Mucosa of descending colon (tissue), 3 donors: ENCODE data around the gene IMPG2. TPM values are rescaled to one million over a fixed set of nuclear protein-coding genes. Genes with fewer than 3 reads are reported as not detected.

Experiments used
- ATAC-seq: fragments of 200-7000 bp; cut with Tn5 transposase; one replicate; pipeline ENCODE4 v1.9.1; 2020; ENCODE audit warnings: mild to moderate bottlenecking, moderate library complexity
- DNase-seq, 3 donors: peaks; one replicate each; pipeline ENCODE4 v3.0.0-alpha.2; 2020
- H3K36me3 ChIP-seq: fragments of 200-600 bp; one replicate; pipeline ENCODE4 v1.8.0; 2021; ENCODE audit warnings: low read depth, mild to moderate bottlenecking
- H3K4me1 ChIP-seq: fragments of 200-600 bp; one replicate; pipeline ENCODE4 v1.8.0; 2021; ENCODE audit warnings: low read depth, mild to moderate bottlenecking
- H3K4me3 ChIP-seq: fragments of 200-600 bp; one replicate; pipeline ENCODE4 v1.8.0; 2021; ENCODE audit warnings: mild to moderate bottlenecking
- H3K9me3 ChIP-seq: fragments of 200-600 bp; one replicate; pipeline ENCODE4 v1.8.0; 2021; ENCODE audit warnings: mild to moderate bottlenecking
- CTCF ChIP-seq: fragments of 200-600 bp; IDR thresholded peaks from one replicate; pipeline ENCODE4 v1.8.0; 2022; ENCODE audit warnings: antibody characterized with exemption, mild to moderate bottlenecking
- intact Hi-C, 2 donors: fragments of 100-400 bp; cut with DNase I in 1 of 2; cut with micrococcal nuclease in 1 of 2; formaldehyde crosslinking; loops; one replicate each; pipeline versions ENCODE4 v1.11.0 to v1.11.1; 2022; cut with DNase I, micrococcal nuclease
- total RNA-seq, 3 donors: library from RNA; stranded (reverse); fragmentation: NEBNext Ultra II Directional in 2 of 3; extraction: Animal tissue kit (Norgen Biotek cat#: 25700) in 2 of 3; gene quantifications; one replicate each; pipeline versions ENCODE4 v1.2.1 to v1.2.4, GENCODE V29; 2021 to 2023
- donor health status: DM: no; HTN: no; CAD: no; lungs with moderate emphysema.
- donor health status: DM: no; HTN: no; CAD: no.
- donor health status: DM: no; HTN: yes; CAD: no.

The IMPG2 gene
- total RNA-seq, 3 donors from 2014 or later = 0.09 to 0.22 (median 0.12) TPM

GRCh38 chr3:101329016-101329673 lies 8.8 kb upstream of the IMPG2 start:
- no peak overlapping the region for H3K4me3 ChIP-seq
- TF ChIP-seq CTCF = no peak
- ATAC-seq = no peak
- H3K9me3 ChIP-seq = no peaks in the 10 kb centered on the region
- no peaks in the 10 kb centered on the region for H3K4me1 ChIP-seq
- no peaks in the 10 kb centered on the region for H3K36me3 ChIP-seq
- intact Hi-C loops = no loop called here
- DNase-seq = no peak

DNA sequence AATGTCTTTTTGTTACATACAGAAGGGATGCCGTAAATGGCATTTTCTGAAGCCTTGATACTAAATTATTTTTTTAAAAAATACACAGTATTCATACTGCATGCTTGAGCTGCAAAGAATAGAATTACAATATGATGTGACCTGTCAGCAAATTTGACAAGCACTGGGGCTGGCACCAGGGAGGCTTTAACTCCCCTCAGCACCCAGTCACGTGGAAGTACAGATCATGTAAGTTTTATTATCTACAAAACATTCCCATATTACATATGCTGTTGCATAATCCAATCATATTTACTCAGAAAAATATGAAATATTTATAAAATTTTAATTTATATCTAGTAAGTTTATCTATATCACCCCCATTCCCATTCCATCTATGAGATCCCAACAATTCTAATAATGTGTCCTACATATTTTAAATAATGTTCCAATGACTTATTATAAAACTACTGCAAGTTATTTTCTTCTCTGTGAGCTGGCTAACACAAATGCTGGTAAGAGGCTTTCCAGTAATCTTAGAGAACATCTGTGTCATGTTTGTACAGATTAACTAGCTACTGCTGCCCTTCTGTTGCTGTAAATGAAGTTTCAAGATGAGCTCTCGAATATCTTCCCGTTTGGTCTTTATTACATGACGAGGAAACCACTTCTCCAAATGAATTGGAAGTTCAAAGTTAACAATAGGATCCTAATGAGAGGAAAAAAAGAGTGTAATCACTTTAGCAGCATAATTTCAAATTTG lies 5.2 kb upstream of the IMPG2 start:
- DNase-seq = no peak
- H3K9me3 ChIP-seq = no peaks in the 10 kb centered on the region
- intact Hi-C loops = no loop called here
- no peaks in the 10 kb centered on the region for H3K4me1 ChIP-seq
- no peaks in the 10 kb centered on the region for H3K36me3 ChIP-seq
- no peak for TF ChIP-seq CTCF
- ATAC-seq = no peak
- H3K4me3 ChIP-seq = no peak overlapping the region

DNA sequence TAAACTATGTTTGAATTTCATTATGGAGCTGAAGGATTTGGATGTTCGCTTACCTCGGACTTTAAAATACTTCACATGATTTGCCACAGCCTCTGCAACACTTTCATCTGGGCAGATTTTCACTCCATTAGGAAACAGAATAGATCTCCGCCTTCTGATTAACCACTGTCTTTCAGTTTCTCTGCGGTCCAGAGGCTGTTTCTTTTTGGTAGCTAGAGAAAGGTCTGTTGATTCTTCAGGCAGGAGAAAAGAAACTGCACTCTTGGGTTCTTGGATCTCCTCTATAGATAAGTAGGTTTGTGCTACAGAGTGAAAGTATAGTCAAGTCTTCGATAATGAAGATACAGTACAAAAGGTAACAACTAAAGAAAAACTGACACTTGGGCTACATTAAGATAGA lies 844 bp downstream of the IMPG2 start:
- intact Hi-C loops = no loop called here
- H3K9me3 ChIP-seq = no peaks in the 10 kb centered on the region
- H3K36me3 ChIP-seq = no peaks in the 10 kb centered on the region
- ATAC-seq (no peak), DNase-seq (no peak)
- no peak overlapping the region for H3K4me3 ChIP-seq
- H3K4me1 ChIP-seq = no peaks in the 10 kb centered on the region
- no peak for TF ChIP-seq CTCF

GRCh38 chr3:101312545-101312944 lies 7.8 kb downstream of the IMPG2 start:
- intact Hi-C loops = no loop called here
- TF ChIP-seq CTCF = no peak

GRCh38 chr3:101311676-101312075 lies 8.7 kb downstream of the IMPG2 start:
- intact Hi-C loops = no loop called here
- Histone ChIP-seq H3K9me3 (peaks cover 26% of the 10 kb centered on the region), H3K36me3 (no peaks in the 10 kb centered on the region), H3K4me3 (no peak overlapping the region), H3K4me1 (peaks cover 14% of the 10 kb centered on the region)
- no peak for TF ChIP-seq CTCF
- DNase-seq = no peak
- no peak for ATAC-seq

More at GRCh38 chr3:101312545-101312944, 7.8 kb downstream of the IMPG2 start:
- H3K4me3 ChIP-seq = no peak overlapping the region
- H3K4me1 ChIP-seq = peaks cover 14% of the 10 kb centered on the region
- peaks cover 20% of the 10 kb centered on the region for H3K9me3 ChIP-seq
- H3K36me3 ChIP-seq = no peaks in the 10 kb centered on the region
- DNase-seq (no peak), ATAC-seq (peak; percentile 91)
